ENCODE measurements around the gene FRMD5.

GRCh38 chr15:43916326-43916660 is 278.8 kb downstream of the FRMD5 start:
- TF ChIP-seq CTCF (conservative IDR thresholded peaks at IDR 0.05) = no peak
- no peak for TF ChIP-seq EZH2 (IDR thresholded peaks at IDR 0.05; ENCODE audit: low read depth)
